PFSK-1 (cell line): ENCODE data around the gene PRRT4.

Experiments
- POLR2AphosphoS5 ChIP-seq: IDR thresholded peaks from 2 replicates; pipeline ENCODE4 v1.6.1; 2012; ENCODE audit warnings: low read depth, mild to moderate bottlenecking, control low read depth, low read length, moderate library complexity
- REST ChIP-seq, 2 experiments: IDR thresholded peaks; 2 replicates each; pipeline versions ENCODE4 v1.6.1 to v1.8.0; 2011 to 2012; ENCODE audit warnings: low read depth in 2 of 2, low read length in 2 of 2, control low read depth in 1 of 2, inconsistent platforms in 1 of 2, mild to moderate bottlenecking in 1 of 2, moderate library complexity in 1 of 2; ENCODE audit not compliant: insufficient read depth in 1 of 2
- SIN3A ChIP-seq: IDR thresholded peaks from 2 replicates; pipeline ENCODE4 v1.6.1; 2012; ENCODE audit warnings: mild to moderate bottlenecking, low read length, moderate library complexity, borderline replicate concordance; ENCODE audit not compliant: insufficient read depth

- no peak for TF ChIP-seq POLR2AphosphoS5
- no peak for TF ChIP-seq SIN3A
- TF ChIP-seq REST (IDR thresholded peaks at IDR 0.05; ENCODE audit: insufficient read depth in 1 of 2, low read depth in 2 of 2, low read length in 2 of 2): no peak
Observed at GRCh38 chr7:128366986-128367385, 5.5 kb upstream of the PRRT4 start.
